ENCODE data around the gene TPCN1. TPM values are rescaled to one million over a fixed set of nuclear protein-coding genes. Genes with fewer than 3 reads are reported as not detected.

Gene TPCN1
- total RNA-seq, 1 donor from 2014 or later, result 39.5 TPM

- Histone ChIP-seq H3K36me3 (peaks cover 0 to 36% of the 10 kb centered on the region in 2 donors), H3K27ac (no peak overlapping the region)
- intact Hi-C loops (cut with DNase I), result no loop called here
Measured at GRCh38 chr12:113322343-113322742, 101.1 kb downstream of the TPCN1 start.

GRCh38 chr12:113325916-113326315 is 104.7 kb downstream of the TPCN1 start:
- Histone ChIP-seq H3K36me3 (peaks cover 0 to 20% of the 10 kb centered on the region in 2 donors), H3K9me3 (no peaks in the 10 kb centered on the region), H3K4me1 (peaks cover 25% of the 10 kb centered on the region), H3K27me3 (no peaks in the 10 kb centered on the region), H3K4me3 (no peak overlapping the region), H3K27ac (peak overlapping the region; percentile 51)
- DNase-seq (ENCODE audit: extremely low spot score in 2 of 2), result no peak
- intact Hi-C loops (cut with DNase I), result no loop called here
- TF ChIP-seq POLR2A (IDR thresholded peaks at IDR 0.05) (no peak), CTCF (IDR thresholded peaks at IDR 0.05) (no peak), POLR2AphosphoS5 (IDR thresholded peaks at IDR 0.05; ENCODE audit: insufficient read depth in 1 of 2, low read depth in 1 of 2) (no peak)

More at GRCh38 chr12:113322343-113322742, 101.1 kb downstream of the TPCN1 start:
- Histone ChIP-seq H3K9me3 (no peaks in the 10 kb centered on the region), H3K4me3 (no peak overlapping the region), H3K4me1 (peaks cover 19% of the 10 kb centered on the region), H3K27me3 (no peaks in the 10 kb centered on the region)
- TF ChIP-seq POLR2AphosphoS5 (IDR thresholded peaks at IDR 0.05; ENCODE audit: insufficient read depth in 1 of 2, low read depth in 1 of 2) (peak in 1 of 2 donors; percentile 23), CTCF (IDR thresholded peaks at IDR 0.05) (no peak)
- no peak for DNase-seq (ENCODE audit: extremely low spot score in 2 of 2)

GRCh38 chr12:113326775-113327395 is 105.6 kb downstream of the TPCN1 start:
- H3K27ac ChIP-seq, result peak overlapping the region; percentile 51
- H3K36me3 ChIP-seq, result peaks cover 0 to 17% of the 10 kb centered on the region in 2 donors
- no peaks in the 10 kb centered on the region for H3K9me3 ChIP-seq
- DNase-seq (ENCODE audit: extremely low spot score in 2 of 2), result no peak
- H3K4me3 ChIP-seq, result no peak overlapping the region
- TF ChIP-seq CTCF (IDR thresholded peaks at IDR 0.05), result no peak
- no peak for TF ChIP-seq POLR2A (IDR thresholded peaks at IDR 0.05)
- TF ChIP-seq POLR2AphosphoS5 (IDR thresholded peaks at IDR 0.05; ENCODE audit: insufficient read depth in 1 of 2, low read depth in 1 of 2), result no peak
- no peaks in the 10 kb centered on the region for H3K27me3 ChIP-seq
- H3K4me1 ChIP-seq, result peaks cover 25% of the 10 kb centered on the region
- intact Hi-C loops (cut with DNase I), result no loop called here

- Histone ChIP-seq H3K4me3 (no peak overlapping the region), H3K9me3 (no peaks in the 10 kb centered on the region), H3K27ac (no peak overlapping the region), H3K4me1 (peaks cover 38% of the 10 kb centered on the region), H3K36me3 (peaks cover 0 to 17% of the 10 kb centered on the region in 2 donors), H3K27me3 (no peaks in the 10 kb centered on the region)
- intact Hi-C loops (cut with DNase I), result no loop called here
- TF ChIP-seq POLR2A (IDR thresholded peaks at IDR 0.05), result no peak
- TF ChIP-seq POLR2AphosphoS5 (IDR thresholded peaks at IDR 0.05; ENCODE audit: insufficient read depth in 1 of 2, low read depth in 1 of 2), result no peak
- TF ChIP-seq CTCF (IDR thresholded peaks at IDR 0.05), result no peak
- no peak for DNase-seq (ENCODE audit: extremely low spot score in 2 of 2)
Measured at GRCh38 chr12:113328368-113328889, 107.2 kb downstream of the TPCN1 start.
